ENCODE results near the gene BSN.

BSN gene

DNA sequence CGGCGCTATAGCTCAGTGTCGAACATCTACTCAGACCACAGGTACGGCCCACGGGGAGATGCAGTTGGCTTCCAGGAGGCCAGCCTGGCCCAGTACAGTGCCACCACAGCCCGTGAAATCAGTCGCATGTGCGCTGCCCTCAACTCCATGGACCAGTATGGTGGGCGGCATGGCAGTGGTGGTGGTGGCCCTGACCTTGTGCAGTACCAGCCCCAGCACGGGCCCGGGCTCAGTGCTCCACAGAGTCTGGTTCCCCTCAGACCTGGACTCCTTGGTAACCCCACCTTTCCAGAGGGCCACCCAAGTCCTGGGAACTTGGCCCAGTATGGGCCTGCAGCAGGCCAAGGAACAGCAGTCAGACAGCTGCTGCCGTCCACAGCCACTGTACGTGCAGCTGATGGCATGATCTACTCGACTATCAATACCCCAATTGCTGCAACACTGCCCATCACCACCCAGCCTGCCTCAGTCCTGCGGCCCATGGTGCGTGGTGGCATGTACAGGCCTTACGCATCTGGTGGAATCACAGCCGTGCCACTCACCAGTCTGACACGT, 101.5 kb downstream of the BSN start:
- DNase-seq, result no peak

DNA sequence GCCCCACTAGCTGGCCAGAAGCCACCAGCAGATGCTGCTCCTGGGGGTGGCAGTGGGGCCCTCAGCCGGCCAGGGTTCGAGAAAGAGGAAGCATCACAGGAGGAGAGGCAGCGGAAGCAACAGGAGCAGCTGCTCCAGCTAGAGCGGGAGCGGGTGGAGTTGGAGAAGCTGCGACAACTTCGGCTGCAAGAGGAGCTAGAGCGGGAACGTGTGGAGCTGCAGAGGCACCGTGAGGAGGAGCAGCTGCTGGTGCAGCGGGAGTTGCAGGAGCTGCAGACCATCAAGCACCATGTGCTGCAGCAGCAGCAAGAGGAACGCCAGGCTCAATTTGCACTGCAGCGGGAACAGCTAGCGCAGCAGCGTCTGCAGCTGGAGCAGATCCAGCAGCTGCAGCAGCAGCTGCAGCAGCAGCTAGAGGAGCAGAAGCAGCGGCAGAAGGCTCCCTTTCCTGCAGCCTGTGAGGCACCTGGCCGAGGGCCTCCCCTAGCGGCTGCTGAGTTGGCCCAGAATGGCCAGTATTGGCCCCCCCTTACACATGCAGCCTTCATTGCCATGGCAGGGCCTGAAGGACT, 102.3 kb downstream of the BSN start:
- no peak for DNase-seq

DNA sequence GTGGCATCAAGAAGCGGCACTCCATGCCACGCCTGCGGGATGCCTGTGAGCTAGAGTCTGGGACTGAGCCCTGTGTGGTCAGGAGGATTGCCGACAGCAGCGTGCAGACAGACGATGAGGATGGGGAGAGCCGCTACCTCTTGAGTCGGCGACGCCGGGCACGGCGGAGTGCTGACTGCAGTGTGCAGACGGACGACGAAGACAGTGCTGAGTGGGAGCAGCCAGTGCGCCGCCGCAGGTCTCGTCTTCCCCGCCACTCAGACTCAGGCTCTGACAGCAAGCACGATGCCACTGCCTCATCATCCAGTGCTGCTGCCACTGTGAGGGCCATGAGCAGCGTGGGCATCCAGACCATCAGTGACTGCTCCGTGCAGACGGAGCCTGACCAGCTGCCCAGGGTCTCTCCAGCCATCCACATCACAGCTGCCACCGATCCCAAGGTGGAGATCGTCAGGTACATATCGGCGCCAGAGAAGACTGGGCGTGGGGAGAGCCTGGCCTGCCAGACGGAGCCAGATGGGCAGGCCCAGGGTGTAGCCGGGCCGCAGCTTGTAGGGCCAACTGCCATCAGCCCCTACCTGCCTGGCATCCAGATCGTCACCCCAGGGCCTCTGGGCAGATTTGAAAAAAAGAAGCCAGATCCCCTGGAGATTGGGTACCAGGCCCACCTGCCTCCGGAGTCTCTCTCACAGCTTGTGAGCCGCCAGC, 103.1 kb downstream of the BSN start:
- DNase-seq, result no peak

DNA sequence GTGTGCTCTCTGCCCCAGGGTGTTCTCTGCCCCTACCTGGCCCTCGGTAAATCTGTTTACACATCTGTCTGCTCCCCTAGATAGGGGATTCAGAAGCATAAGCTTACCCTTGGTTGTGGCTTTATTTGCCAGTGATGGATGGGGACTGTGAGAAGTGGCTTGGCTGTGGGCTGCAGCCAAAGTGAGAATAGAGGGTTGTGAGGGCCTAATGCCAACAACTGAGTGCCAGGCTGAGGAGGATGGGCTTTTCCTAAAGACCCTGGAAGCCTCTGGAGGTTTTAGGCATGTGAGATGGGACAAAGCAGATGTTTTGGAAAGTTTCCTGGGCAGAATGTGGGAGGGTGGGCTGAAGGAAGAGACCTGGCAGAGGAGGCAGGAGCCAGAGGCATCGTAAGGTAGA, 104.4 kb downstream of the BSN start:
- DNase-seq, result no peak

DNA sequence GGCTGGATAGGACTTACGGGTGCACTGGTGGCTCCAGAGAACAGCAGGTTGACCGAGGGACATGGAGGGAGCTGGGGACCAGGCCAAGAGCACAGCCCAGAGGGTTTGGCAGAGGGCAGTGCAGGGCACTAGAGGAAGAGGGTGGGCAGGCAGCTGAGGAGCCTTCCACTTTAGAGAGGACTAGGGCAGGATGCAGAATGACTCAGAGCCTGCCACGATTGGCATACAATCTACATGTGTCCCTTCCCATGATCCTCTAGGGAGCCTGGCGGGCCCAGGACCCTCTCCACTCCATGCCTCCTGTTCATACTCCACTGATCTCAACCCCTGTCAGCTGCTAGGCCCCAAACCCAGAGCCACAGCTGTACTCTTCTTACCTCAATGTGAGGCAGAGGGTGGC, 105.5 kb downstream of the BSN start:
- DNase-seq, result no peak

DNA sequence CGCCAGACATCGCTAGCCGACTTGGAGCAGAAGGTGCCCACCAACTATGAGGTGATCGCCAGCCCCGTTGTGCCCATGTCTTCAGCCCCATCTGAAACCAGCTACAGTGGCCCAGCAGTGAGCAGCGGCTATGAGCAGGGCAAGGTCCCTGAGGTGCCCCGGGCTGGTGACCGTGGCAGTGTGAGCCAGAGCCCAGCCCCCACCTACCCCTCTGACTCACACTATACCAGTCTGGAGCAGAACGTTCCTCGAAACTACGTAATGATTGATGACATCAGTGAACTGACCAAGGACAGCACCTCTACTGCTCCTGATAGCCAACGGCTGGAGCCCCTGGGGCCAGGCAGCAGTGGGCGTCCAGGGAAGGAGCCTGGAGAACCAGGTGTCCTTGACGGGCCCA, 107.0 kb downstream of the BSN start:
- DNase-seq, result no peak

DNA sequence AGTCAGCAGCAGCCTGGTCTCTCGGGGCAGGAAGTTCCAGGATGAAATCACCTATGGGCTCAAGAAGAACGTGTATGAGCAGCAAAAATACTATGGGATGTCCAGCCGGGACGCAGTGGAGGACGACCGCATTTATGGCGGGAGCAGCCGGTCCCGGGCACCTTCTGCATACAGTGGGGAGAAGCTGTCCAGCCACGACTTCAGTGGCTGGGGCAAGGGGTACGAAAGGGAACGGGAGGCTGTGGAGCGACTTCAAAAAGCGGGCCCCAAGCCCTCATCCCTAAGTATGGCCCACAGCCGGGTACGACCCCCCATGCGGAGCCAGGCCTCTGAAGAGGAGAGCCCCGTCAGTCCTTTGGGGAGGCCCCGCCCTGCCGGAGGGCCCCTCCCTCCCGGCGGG, 107.7 kb downstream of the BSN start:
- no peak for DNase-seq

DNA sequence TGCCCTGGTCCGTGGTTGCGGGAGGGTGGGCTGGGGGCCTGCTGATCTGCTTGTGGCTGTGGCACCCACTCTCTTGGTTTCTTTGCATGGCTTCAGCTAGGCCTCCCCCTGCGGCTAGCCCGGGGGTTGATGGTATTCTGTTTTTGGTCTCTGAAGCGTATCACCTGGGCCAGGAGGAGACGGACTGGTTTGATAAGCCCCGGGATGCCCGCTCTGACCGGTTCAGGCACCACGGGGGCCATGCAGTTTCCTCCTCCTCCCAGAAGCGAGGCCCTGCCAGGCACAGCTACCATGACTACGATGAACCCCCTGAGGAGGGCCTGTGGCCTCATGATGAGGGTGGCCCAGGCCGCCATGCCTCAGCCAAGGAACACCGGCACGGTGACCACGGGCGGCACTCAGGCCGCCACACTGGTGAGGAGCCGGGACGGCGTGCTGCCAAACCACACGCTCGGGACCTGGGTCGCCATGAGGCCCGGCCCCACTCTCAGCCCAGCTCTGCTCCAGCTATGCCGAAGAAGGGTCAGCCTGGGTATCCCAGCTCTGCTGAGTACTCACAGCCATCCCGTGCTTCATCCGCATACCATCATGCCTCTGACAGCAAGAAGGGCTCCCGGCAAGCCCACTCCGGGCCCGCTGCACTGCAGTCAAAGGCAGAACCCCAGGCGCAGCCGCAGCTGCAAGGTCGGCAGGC, 108.6 kb downstream of the BSN start:
- no peak for DNase-seq

DNA sequence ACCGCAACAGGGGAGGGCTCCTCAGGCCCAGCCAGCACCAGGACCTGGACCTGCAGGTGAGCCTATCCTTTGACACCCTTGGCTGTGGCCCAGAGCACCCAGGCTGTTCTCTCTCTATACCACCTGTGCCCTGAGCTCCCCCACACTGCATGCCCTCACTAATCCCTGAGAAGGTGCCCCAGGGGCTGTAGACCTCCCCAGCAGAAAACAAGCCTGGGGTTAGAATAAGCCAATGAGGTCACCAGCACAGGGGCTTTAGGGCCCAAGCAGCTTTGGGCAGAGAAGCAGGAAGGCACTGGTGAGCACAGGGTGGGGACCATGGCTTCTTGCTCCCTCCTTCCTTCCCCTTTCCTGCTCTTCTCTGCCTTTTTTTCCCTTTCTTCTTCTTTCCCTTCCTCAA, 109.6 kb downstream of the BSN start:
- no peak for DNase-seq

DNA sequence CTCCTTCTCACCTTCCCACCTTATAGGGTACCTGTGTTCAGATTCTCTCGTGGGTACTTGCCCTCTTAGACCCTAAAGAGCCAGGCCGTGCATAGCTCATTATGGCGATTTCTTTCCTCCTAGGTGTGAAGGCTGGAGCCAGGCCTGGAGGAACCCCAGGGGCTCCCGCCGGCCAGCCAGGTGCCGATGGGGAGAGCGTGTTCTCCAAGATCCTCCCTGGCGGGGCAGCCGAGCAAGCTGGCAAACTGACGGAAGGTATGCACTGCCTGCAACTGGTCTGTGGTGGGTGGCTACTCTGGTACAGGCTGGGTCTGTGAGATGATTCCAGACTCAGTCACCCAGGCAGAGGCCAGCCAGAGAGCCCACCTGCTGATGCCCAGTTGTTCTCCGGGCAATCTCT, 110.0 kb downstream of the BSN start:
- DNase-seq, result no peak

DNA sequence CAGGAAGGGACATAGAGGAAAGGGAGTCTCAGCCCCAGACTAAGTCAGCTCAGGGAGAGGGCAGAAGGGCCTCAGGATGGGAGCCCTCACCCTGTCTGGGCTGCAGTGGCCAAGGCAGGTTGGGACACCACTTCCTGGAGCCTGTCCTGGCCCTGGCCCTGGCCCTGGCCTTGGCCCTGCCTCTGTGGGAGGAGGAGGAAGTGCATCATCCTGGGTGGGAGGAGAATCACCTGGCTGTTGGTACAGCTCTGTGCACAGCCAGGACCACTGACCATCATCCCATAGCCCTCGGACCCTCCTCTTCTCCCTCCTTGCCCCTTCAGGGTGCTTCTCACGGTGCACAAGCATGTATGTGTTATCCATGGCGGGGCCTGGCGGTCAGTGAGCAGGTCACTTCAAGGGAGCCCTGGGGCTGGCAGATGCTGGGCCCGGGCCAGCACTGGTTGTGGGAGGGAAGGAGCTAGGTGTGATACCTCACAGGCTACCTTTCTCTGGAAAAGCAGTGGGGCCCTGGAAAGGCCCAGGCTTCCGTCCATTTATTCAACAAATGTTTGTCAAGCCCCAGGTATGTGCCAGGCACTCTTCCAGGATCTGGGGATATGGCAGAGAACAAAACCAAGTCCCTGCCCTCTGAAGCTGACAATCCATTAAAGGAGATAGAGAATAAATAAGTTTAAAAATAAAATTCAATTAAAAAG, 111.7 kb downstream of the BSN start:
- DNase-seq, result no peak

DNA sequence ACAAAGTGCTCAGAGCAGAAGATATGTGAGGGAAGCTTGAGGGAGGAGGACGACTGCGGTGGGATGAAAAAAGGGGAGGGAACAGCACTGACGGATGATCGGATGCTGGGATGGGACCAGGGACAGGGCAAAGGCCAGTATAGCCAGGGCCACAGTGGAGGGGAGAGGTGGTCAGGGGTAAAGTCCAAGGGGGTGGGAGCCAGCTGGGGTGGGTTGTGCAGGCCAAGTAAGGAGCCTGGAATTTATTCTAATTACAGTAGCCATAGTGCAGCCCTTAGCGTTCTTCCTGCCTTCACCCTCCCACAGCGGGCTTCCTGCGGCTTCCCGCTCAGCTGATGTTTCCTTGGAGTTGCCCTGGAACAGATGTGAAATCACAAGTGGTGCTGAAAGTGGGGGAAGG, 112.3 kb downstream of the BSN start:
- no peak for DNase-seq

DNA sequence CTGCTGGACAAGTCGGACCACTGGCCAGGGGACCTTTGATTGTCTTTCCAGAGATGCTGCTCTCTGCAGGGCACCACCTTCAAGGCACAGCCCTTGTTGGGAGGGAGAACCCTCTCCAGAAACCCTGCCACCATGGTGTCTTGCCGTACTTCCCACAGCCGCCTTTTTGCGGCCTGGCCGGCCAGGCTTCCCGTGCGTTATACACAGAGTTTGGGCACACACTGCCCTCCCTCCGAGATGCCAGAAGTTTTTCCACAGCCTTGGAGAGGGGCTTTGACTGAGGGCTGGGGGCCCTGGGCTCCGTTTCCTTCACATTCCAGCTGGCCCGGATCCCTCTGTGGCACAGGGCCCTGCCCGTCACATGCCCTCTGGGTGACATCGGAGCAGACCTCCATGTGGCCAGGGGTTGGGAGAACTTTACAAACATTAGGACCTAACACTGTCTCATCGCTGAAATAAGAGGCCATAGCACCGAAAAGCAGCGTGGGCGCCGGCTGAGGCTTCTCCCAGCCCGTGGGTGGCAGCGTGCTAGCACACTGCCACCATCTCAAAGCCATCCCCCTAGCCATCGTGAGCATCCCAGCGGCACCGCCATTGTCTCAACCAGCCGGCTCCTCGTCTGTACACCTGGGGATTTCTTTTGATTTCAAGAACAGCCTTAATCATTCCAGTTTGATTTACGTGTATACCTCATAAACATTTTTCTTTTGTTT, 113.6 kb downstream of the BSN start:
- no peak for DNase-seq

DNA sequence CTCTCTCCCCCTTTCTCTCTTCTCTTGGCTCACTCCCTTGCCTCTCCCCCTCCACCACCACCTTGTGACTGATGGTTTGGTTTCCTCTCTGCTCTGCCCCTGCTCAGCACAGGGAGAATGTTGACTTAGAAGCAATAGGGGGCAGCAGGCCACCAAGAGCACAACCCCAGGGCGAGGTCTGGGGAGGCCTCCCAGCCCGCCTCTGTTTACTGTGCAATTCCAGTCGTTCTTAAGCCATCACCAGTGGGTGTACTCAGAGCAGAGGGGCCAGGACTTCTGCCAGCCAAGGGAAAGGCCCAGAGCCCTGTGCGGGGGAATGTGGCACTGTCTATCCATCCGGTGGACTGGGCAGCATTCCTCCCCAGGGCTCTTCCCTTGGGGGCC, 114.1 kb downstream of the BSN start:
- no peak for DNase-seq

DNA sequence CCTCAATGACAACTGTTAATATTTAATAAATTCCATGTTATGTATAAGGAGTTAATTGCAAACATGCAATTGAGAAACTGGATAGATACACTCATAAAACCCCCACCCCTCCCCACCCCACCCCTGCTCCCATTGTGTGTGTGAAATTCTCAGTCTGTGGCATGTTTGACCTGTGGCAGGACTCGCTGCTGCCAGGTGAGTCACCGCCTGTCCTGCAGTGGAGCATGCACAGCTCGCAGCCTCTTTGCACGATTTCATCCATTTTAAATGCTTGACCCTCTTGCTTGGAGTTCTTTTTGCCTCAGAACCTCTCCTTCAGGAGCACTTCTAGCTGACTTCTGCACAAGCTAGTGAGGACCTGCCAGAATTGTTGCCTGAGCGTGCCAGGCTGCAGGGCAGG, 114.6 kb downstream of the BSN start:
- DNase-seq, result no peak

DNA sequence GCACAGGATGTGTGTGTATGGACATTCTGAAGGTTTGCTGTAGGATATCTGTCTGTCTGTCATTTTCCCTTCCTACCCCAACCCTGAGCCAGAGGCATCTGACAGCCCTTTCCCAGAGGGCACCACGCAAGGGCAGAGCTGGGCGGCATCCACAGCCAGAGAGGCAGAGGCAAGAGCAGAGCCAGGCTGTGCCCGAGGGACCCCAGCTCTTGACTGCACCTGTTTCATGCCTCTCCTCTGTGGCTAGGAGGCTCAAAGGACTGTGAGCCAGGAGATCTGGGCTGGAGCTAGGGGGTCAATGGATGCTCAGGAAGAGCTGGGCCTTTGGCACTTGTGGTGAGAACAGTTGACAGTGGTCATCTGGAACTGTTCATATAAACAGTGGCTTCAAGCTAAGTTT, 115.1 kb downstream of the BSN start:
- DNase-seq, result no peak

DNA sequence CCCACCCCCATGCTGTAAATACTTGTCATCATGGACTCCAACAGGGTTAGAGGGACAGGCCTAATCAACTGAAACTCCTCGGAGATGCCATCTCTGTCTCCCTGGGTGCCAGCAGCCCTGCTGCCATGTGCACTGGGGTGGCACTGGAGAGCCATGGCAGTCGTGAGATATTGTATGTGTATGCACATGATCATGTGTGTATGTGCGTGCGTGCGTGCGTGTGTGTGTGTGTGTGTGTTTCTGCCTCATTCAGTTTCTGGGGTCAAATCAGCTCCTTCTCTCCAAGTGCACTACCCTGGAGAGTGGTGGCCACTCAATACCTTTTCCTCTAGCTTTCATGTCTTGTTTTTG, 116.6 kb downstream of the BSN start:
- no peak for DNase-seq

DNA sequence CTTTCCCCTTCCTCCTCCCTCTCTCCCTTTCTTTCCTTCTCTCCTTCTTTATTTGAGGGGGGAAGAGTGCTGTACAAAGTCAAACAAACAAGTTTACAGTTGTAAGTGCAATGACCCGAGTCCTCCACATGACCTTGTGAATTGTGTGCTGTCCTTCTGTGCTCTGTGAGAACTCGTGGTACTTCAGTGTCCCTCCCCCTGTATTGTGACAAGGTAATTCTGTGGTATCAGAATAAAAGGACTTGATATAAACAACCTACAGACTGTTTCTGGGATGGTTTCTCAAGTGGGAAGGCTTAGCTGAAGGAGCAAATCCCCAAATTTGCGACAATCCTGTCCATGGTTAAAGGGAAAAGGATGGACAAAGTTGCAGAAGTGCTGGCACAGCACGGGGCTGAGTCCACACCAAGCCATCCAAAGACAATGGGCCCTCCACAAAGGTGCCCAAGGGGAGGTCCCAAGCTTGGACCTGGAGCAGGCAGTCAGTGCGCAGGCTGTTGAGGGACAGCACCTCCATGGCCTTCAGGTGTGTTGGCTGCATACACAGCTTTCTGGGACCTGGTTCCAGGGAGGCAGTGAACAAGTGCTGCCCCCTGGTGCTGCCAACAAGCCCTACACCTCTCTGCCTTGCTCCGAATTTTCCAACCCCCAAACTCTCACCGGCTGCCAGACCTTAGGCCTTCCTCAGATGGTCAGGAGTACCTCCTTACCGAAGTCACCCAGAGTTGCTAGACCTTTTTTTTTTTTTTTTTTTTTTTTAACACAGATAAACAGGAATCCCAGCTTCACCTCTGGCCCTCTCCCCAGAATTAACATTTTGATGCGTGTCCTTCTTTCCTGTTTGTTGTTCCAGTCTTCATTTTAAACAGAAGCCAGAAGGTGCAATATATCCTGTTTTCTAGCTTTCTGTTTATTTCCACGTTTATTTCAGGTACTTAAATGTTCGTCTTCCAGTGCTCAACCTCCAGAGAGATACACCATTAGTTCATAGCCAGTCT, 117.3 kb downstream of the BSN start:
- peak; percentile 59 for DNase-seq

DNA sequence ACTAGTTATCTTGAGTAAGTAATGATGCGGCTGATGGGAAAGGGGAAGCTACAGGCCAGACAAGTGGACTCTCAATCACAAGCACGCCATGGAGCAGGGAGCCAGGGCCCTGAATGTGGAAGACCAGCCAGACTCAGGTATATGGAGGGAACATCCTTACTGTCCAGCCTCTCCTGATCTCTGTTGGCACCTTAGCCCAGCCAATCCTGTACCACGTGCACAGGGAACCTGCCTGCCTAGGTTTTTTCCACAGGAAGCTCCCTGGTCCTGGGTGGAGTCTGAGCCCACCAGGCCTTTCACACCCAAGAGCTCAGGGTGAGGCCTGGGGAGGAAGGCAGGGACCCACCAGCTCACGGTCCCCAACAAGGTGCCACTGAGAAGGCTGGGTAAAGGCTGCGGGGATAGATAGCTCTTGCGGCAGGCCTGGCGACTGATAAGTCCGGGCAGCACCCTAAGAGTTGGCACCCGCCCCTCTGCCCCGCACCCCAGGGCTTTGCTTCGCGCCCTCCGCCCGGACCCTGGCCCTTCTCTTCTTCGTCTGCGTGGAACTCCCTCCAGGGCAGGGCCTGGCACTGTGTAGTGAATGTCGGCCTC, 118.9 kb downstream of the BSN start:
- no peak for DNase-seq

DNA sequence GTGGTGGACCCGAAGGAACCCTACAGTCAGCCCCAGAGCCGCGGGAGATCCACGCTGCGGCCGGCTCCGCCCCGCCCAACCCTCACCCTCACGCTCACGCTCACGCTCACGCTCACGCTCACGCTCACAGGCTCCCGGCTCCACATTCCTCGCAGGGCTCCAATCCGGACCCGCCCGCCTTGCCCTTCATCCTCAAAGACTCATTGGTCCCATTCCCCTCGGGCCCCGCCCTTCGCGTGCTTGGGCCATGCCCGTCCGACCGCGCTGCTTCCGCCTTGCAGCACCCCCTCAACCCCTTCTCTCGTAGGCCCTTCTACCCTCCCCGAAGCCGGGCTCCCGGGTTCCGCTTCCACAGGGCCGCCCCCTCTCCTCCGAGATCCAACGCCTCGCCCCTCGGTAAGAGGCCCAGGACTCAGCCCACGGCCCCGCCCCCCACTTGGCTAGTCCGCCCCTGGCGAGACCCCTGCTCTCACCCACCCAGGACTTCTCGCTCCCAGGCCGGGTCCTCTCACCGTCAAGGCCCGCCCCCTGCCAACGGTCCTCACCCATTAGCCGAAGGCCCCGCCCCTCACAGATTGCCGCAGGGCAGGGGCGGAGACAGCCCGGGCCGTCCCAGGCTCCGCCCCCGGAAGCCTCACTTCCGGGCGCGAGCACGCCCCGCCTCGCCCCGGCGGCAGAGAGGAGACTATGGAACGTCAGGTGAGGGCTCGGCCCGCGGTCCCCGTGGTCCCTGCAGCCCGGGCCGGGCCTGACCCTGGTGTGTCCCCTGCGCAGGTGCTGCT, 119.6 kb downstream of the BSN start, which contains the start of gene APEH:
Gene APEH (plus strand): TSS at position 637 of the 782 bp plus-strand sequence. CDS start 51 bp downstream, at position 688.
- peak; percentile 94 for DNase-seq

All from activated CD4-positive, alpha-beta T cell treated with anti-CD3 and anti-CD28 coated beads for 1 hour (primary cell).